Stimulated activated naive CD8-positive, alpha-beta T cell treated with anti-CD3 and anti-CD28 coated beads, Interleukin-15, amount 100 ng/mL, for 72 hours (primary cell): ENCODE data around the gene WDR37.
"Not testable (repeated sequence)": the region's sequence is repeated elsewhere in the genome, so short reads cannot be mapped to it uniquely, and the experiment has no call there.

Experiments
- ATAC-seq: fragments of 150-1000 bp; cut with Tn5 transposase; 2 replicates; pipeline ENCODE4 v1.10.0; 2021; ENCODE audit warnings: mild to moderate bottlenecking, moderate library complexity
- DNase-seq, 2 donors: peaks; one replicate each; pipeline ENCODE4 v3.0.0; 2021 to 2022
- H3K27ac Mint-ChIP-seq, 2 donors: one replicate each; pipeline ENCODE4 v1.8.0; 2022; ENCODE audit warnings: mild to moderate bottlenecking in 2 of 2, mixed read lengths in 2 of 2, moderate library complexity in 2 of 2
- H3K27me3 Mint-ChIP-seq: one replicate; pipeline ENCODE4 v1.8.0; 2022; ENCODE audit warnings: mixed read lengths
- H3K4me1 Mint-ChIP-seq: one replicate; pipeline ENCODE4 v1.8.0; 2022; ENCODE audit warnings: mild to moderate bottlenecking, mixed read lengths
- H3K4me3 Mint-ChIP-seq, 2 donors: one replicate each; pipeline ENCODE4 v1.8.0; 2022; ENCODE audit warnings: mild to moderate bottlenecking in 2 of 2, mixed read lengths in 2 of 2, moderate library complexity in 1 of 2
- H3K9me3 Mint-ChIP-seq, 2 donors: one replicate each; pipeline ENCODE4 v1.8.0; 2022; ENCODE audit warnings: mixed read lengths in 2 of 2

The WDR37 gene, protein sequence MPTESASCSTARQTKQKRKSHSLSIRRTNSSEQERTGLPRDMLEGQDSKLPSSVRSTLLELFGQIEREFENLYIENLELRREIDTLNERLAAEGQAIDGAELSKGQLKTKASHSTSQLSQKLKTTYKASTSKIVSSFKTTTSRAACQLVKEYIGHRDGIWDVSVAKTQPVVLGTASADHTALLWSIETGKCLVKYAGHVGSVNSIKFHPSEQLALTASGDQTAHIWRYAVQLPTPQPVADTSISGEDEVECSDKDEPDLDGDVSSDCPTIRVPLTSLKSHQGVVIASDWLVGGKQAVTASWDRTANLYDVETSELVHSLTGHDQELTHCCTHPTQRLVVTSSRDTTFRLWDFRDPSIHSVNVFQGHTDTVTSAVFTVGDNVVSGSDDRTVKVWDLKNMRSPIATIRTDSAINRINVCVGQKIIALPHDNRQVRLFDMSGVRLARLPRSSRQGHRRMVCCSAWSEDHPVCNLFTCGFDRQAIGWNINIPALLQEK

DNA sequence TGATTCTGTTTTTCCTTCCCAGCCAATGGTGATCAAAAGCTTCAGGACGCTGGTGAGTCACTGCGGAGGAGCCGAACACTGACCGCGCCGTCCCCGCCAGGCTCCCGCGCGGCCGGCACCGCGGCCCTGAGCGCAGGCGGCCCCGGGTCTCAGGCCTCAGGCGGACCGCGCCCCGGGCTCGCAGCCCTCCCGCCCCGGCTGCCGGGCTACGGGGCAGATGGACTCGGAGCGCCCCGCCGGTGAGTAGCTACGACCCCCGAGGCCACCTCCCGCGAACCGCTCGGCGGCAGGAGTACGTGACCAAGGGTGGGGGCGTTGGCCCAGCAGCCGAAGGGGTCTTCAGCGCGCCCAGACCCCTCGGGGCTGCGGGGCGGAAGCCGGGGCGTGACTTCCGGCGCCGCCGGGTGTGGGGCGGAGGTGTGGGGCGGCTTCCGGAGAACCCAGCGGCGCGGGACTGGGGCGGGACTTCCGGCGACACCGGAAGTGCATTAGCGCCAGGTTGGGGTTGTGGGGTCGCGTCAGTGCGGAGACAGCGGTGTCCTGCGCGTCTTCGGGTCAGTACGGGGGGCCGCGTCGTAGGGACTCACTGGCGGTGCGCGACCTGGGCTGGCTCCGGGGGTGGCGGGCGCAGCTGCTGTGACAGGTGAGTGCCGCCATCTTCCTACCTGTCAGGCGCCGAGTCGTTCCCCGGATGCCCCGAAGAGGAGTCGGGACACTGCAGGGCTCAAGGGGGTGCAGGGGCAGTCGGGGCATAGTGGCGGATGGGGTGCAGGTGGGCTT is at the start of gene WDR37:
Gene WDR37 (plus strand): TSS at position 60 of the 780 bp plus-strand sequence. CDS start 15,771 bp downstream, outside the sequence.
- Mint-ChIP-seq H3K4me1 (peaks cover 84% of the 10 kb centered on the region), H3K9me3 (no peaks in the 10 kb centered on the region), H3K27ac (peak within 1 kb of the TSS; percentile 96 to 98), H3K27me3 (no peaks in the 10 kb centered on the region), H3K4me3 (peak within 1 kb of the TSS; percentile 97 to 98)
- peak; percentile 86 to 87 for DNase-seq
- ATAC-seq = peak; percentile 98

DNA sequence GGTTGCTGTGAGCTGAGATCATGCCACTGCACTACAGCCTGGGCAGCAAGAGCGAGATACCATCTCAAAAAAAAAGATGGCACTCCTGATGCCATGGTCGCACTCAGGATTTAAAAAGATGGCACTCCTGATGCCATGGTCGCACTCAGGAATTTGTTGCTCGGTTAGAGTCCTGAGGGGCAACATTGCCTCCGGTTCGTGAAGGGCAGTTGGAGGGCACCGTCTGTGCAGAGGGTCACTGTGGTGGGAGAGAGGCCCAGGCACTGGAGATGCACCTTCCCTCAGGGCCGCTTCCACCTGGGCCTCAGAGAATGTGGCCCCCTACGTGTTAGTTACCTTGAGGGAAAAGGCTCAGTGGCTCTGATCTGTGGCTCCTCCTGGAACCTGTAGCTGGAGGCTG is 49.6 kb upstream of the WDR37 start:
- Mint-ChIP-seq H3K4me1 (peaks cover 5% of the 10 kb centered on the region), H3K9me3 (no peaks in the 10 kb centered on the region), H3K27ac (peak overlapping the region in 1 of 2 donors; percentile 71), H3K4me3 (no peak overlapping the region), H3K27me3 (no peaks in the 10 kb centered on the region)
- no peak for DNase-seq
- no peak for ATAC-seq

DNA sequence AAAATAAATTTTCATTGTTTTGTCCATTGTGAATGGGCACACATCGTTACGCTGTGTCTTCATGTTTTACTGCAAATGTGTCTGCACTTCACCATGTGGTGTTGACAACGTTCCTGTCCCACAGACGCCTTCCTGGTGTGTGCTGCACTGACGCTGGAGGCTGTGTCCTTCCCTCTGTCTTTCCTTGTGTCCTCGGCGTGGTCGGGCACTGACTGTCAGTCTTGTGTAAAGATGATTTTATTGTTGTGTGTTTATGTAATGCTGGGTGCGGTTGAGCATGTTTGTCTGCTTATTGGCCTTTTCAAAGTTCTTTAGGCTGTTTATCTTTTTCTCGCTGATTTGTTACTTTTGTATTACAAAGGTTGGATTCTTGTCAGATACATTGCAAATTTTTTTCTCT is 48.6 kb upstream of the WDR37 start:
- ATAC-seq = no peak
- peak overlapping the region in 1 of 2 donors; percentile 30 for H3K27ac Mint-ChIP-seq
- DNase-seq = no peak
- no peaks in the 10 kb centered on the region for H3K9me3 Mint-ChIP-seq
- no peak overlapping the region for H3K4me3 Mint-ChIP-seq
- H3K27me3 Mint-ChIP-seq = no peaks in the 10 kb centered on the region
- peaks cover 4% of the 10 kb centered on the region for H3K4me1 Mint-ChIP-seq

DNA sequence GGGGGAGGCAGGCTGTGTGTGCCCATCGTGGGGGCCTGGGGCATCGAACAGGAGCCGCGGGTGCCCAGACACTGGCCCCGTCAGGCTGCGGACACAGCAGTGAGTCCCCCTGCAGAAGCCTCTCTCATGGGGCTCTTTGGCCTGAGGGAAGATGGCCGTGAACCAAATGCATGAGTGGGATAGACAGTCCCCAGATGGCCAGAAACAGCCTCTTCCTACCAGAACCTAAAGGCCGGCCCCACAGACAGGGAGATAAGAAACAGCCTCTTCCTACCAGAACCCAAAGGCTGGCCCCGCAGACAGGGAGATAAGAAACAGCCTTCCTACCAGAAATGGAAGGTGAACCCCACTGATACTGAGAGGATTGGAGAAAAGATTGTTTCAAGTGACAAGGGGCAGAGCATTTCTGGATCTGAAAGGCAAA is 47.1 kb upstream of the WDR37 start:
- Mint-ChIP-seq H3K4me3 (no peak overlapping the region), H3K27ac (peak overlapping the region in 1 of 2 donors; percentile 55), H3K4me1 (peaks cover 4% of the 10 kb centered on the region), H3K27me3 (no peaks in the 10 kb centered on the region), H3K9me3 (no peaks in the 10 kb centered on the region)
- ATAC-seq (no peak), DNase-seq (peak in 1 of 2 donors; percentile 3)

DNA sequence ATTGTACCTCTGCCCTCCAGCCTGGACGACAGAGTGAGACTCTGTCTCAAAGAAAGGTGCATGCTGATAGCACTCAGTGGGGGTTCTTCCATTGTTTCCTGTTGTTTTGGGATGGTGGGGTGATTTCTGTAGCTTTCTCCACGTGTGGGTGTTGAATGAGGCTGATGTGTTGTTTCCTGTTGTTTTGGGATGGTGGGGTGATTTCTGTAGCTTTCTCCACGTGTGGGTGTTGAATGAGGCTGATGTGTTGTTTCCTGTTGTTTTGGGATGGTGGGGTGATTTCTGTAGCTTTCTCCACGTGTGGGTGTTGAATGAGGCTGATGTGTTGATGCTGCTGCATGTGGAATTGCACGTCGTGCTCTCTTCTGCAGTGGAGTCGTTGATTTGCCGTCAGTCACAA is 46.2 kb upstream of the WDR37 start:
- not testable (repeated sequence) for H3K9me3 Mint-ChIP-seq, H3K4me3 Mint-ChIP-seq, H3K4me1 Mint-ChIP-seq, H3K27me3 Mint-ChIP-seq
- ATAC-seq (peak; percentile 61), DNase-seq (peak in 1 of 2 donors; percentile 3)
- H3K27ac Mint-ChIP-seq = peak overlapping the region in 1 of 2 donors; percentile 84

DNA sequence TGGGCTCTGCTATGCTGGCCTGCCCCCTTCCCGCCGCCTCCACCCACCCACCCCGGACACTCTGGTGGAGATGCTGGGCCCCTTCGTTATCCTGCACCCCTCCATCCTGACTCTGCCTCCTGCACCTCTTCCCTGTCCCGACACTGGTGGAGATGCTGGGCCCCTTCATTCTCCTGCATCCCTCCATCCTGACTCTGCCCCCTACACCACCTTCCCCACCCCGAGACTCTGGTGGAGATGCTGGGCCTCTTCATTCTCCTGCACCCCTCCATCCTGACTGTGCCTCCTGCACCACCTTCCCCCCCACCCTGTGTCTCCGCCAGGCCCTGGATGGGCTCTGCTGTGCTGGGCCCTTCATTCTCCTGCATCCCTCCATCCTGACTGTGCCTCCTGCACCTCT is 45.5 kb upstream of the WDR37 start:
- Mint-ChIP-seq H3K27me3 (no peaks in the 10 kb centered on the region), H3K4me3 (no peak overlapping the region), H3K4me1 (no peaks in the 10 kb centered on the region), H3K27ac (no peak overlapping the region), H3K9me3 (no peaks in the 10 kb centered on the region)
- DNase-seq (peak in 1 of 2 donors; percentile 2), ATAC-seq (no peak)

DNA sequence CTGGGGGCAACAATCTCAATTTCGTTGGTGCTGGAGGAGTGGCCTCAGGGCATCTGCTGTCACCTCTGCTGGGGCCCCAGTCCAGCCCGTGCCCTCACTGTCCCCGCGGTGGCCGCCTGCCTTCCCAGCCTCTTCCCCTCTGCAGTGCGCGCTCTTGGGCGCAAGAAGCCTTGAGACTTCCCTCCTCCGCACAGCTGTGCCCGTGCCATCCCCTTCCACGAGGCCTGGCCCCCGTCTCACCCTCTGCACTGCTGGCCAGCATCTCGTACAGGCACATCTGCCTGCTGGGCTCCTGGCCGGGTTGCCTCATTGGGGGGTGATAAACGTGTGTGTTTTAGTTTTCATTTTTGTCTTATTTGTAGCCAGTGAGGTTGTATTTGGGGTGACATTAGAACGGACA is 44.5 kb upstream of the WDR37 start:
- H3K27ac Mint-ChIP-seq = peak overlapping the region in 1 of 2 donors; percentile 40
- no peak for ATAC-seq
- no peak overlapping the region for H3K4me3 Mint-ChIP-seq
- peak in 1 of 2 donors; percentile 5 for DNase-seq
- H3K4me1 Mint-ChIP-seq = no peaks in the 10 kb centered on the region
- H3K27me3 Mint-ChIP-seq = no peaks in the 10 kb centered on the region
- H3K9me3 Mint-ChIP-seq = no peaks in the 10 kb centered on the region

DNA sequence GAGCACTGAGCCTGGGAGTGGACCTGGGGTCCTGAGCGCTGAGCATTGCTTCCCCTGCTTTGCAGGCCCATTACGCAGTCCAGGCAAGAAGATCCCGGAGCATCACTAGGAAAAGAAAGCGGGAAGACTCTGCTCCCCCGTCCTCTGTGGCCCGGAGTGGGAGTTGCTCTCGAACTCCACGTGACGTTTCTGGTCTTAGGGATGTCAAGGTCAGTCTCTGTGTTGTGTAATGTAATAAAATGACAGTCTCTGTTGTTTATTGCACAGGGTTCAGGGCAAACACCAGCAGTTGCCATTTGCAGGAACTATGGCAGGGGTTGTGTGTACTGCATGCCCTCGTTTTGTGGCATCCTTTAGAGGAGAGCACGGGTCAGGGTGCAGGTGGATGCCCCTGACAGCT is 40.5 kb upstream of the WDR37 start:
- H3K27me3 Mint-ChIP-seq = no peaks in the 10 kb centered on the region

DNA sequence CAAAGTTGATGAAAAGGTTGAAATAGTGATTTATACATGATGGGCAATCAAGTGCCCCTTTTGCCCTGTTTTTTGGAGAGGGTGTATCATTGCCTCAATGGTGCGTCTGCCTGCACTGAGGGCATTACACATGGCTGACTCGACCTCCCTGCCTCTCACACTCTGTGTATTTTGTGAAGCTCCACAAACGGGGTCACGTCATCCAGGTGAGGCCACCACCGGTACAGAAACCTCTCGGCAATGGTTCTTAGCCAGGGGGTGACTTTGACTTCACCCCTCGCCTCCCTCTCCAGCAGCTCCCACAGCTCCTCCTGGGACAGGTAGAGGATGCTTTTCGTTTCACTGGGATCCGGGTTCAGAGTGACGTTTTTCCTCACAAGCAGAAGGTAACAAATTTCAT is 36.8 kb upstream of the WDR37 start:
- ATAC-seq = no peak
- Mint-ChIP-seq H3K4me3 (no peak overlapping the region), H3K4me1 (no peaks in the 10 kb centered on the region), H3K27me3 (no peaks in the 10 kb centered on the region), H3K9me3 (no peaks in the 10 kb centered on the region), H3K27ac (no peak overlapping the region)
- no peak for DNase-seq

More for the DNA sequence above, 40.5 kb upstream of the WDR37 start:
- no peak overlapping the region for H3K4me3 Mint-ChIP-seq
- no peaks in the 10 kb centered on the region for H3K4me1 Mint-ChIP-seq
- H3K27ac Mint-ChIP-seq = peak overlapping the region in 1 of 2 donors; percentile 63
- H3K9me3 Mint-ChIP-seq = no peaks in the 10 kb centered on the region
- no peak for DNase-seq
- ATAC-seq = no peak

DNA sequence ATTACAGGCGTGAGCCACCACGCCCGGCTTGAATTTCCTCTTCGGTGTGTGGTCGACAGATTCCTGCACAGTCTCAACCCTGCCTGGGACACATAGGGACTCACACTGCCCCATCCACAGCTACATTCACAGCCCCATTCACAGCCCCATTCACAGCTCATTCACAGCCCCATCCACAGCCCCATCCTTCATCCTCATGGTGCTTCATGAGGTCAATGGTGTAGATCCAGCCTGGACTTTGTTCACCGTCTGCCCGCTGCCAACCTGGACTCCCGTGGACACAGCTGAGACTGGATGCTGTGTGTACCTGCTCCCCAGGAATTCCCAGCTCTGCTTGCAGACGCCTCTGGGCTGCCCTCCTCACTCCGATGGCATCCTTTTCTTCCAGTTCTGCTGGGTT is 35.7 kb upstream of the WDR37 start:
- DNase-seq (no peak), ATAC-seq (no peak)
- Mint-ChIP-seq H3K27me3 (no peaks in the 10 kb centered on the region), H3K27ac (no peak overlapping the region), H3K9me3 (no peaks in the 10 kb centered on the region), H3K4me1 (no peaks in the 10 kb centered on the region), H3K4me3 (no peak overlapping the region)

DNA sequence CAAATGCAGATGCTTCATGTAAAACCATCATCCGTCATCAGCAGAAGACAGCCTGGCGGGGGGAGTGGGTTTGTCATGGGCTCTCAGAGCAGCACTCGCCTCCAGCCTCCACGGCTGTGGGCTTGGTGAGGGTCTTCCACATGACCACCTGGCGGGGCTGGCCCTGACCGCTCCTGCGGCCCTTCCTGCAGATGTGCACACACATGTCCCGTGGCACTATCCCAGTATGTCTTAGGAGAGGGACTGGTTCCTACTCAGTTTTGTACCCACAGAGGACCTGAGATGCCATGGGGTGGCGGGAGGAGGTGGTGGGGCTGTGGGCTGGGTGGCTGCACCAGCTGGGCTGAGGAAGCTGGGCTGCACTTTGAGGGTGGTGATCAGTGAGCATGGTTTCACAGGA is 35.2 kb upstream of the WDR37 start:
- Mint-ChIP-seq H3K9me3 (no peaks in the 10 kb centered on the region), H3K4me3 (no peak overlapping the region), H3K4me1 (no peaks in the 10 kb centered on the region), H3K27me3 (no peaks in the 10 kb centered on the region), H3K27ac (no peak overlapping the region)
- no peak for ATAC-seq
- DNase-seq = no peak

DNA sequence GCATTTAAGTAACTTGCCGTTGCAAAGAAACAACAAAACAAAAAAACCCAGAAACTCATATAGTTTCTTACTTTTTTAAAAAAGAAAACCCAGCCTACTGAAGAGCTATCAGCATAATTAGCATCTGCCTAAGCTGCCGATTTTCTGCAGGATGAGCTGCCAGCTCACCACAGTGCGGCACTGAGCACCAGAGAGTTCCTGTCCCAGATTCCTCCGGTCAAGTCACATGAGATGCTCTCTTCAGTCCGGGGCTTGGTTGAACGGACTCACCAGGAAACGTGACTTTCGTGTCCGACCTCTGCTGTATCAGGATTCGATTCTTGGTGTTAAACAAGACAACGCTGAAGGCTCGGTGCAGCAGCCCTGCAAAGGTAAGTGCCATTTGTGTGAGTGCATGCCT is 33.8 kb upstream of the WDR37 start:
- Mint-ChIP-seq H3K4me3 (no peak overlapping the region), H3K27ac (no peak overlapping the region), H3K9me3 (no peaks in the 10 kb centered on the region), H3K27me3 (no peaks in the 10 kb centered on the region), H3K4me1 (no peaks in the 10 kb centered on the region)
- DNase-seq (no peak), ATAC-seq (no peak)

DNA sequence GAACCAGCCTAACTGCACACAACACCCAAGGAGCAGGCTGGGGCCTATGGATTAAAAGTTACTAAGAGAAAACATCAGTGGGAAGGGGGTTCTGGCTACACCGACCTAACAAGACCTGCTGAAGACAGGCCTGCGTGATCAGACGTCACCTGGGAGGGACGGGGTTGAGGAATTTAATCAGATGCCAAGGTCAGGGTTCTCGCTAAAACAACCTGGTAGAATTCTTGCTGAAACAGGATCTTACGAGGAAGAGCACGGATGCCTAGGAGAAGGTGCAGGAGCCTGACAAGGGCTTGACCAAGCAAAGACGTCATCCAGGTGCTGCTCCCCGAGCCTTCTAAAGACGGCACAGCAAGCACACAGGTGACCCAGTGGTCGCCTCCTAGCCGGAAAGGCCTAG is 32.1 kb upstream of the WDR37 start:
- no peaks in the 10 kb centered on the region for H3K27me3 Mint-ChIP-seq
- H3K4me3 Mint-ChIP-seq = no peak overlapping the region
- ATAC-seq (no peak), DNase-seq (no peak)
- H3K4me1 Mint-ChIP-seq = no peaks in the 10 kb centered on the region
- no peaks in the 10 kb centered on the region for H3K9me3 Mint-ChIP-seq
- no peak overlapping the region for H3K27ac Mint-ChIP-seq

DNA sequence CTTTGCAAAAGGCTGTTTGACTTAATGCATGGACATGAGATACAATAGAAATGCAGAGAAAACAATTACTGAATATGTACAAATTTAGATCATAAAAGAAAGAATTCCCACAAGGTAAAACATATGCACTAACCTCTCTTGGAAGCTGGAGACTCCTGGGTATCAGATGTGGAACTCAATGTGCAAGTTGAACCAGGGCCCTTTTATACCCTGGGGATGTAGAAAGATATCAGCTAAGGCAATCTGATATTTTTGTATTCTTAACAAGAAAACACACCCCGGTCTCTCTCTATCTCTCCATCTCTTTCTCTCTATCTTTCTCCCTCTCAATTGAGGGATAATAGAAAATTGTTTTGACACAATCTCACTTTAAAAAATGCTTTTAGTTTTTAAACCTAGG is 30.5 kb upstream of the WDR37 start, which contains the start of gene IDI2:
Gene IDI2 (minus strand): TSS at position 177 of the 400 bp plus-strand sequence. CDS start 1,136 bp downstream, outside the sequence.
- Mint-ChIP-seq H3K27me3 (no peaks in the 10 kb centered on the region), H3K9me3 (no peaks in the 10 kb centered on the region), H3K4me1 (no peaks in the 10 kb centered on the region), H3K4me3 (no peak within 1 kb of the TSS), H3K27ac (no peak within 1 kb of the TSS)
- DNase-seq (no peak), ATAC-seq (no peak)

DNA sequence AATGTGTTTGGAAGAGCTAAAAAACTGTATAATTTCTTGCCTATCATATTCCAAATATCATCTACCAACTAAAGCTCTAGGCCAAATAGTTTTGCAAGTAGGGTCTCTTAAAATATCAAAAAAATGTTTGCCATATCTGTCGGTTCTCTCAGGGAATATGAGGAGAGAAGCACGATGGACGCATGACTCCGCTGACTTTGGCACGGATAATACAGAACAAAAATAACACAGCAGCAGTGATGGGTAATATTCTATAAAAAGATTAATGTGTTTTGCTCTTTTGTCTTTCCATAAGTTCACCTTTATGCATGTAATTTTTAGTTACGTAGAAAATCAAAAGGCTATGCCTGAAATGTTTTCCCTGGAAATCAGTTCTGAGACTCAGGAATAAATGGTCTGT is 29.6 kb upstream of the WDR37 start:
- no peaks in the 10 kb centered on the region for H3K4me1 Mint-ChIP-seq
- DNase-seq (no peak), ATAC-seq (no peak)
- no peak overlapping the region for H3K4me3 Mint-ChIP-seq
- H3K9me3 Mint-ChIP-seq = no peaks in the 10 kb centered on the region
- H3K27ac Mint-ChIP-seq = no peak overlapping the region
- no peaks in the 10 kb centered on the region for H3K27me3 Mint-ChIP-seq

DNA sequence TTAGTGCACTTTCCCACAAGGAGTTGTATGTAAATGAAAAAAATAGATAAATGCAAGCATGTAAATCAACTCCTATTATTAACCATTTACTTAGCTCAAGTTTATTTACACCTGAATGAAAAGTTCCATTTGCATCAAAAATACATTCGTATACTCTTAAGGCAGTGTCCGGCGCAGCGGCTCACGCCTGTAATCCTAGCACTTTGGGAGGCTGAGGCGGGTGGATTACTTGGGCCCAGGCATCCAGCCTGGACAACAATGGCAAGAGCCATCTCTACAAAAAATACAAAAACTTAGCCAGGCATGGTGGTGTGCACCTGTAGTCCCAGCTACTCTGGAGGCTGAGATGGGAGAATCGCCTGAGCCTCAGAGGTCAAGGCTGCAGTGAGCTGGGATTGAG is 26.3 kb upstream of the WDR37 start:
- no peak for DNase-seq
- Mint-ChIP-seq H3K9me3 (no peaks in the 10 kb centered on the region), H3K4me1 (no peaks in the 10 kb centered on the region), H3K4me3 (no peak overlapping the region), H3K27me3 (no peaks in the 10 kb centered on the region), H3K27ac (no peak overlapping the region)
- ATAC-seq = no peak
